SIG-M5 treated with dmso at 0.1 percent for 504 hours (cell line): ENCODE results near the gene TAGLN3.

Experiments
- DNase-seq: peaks from one replicate; lab custom pipeline; 2025; ENCODE audit not compliant: unreplicated experiment; lab: John Stamatoyannopoulos, UW

Gene TAGLN3

DNA sequence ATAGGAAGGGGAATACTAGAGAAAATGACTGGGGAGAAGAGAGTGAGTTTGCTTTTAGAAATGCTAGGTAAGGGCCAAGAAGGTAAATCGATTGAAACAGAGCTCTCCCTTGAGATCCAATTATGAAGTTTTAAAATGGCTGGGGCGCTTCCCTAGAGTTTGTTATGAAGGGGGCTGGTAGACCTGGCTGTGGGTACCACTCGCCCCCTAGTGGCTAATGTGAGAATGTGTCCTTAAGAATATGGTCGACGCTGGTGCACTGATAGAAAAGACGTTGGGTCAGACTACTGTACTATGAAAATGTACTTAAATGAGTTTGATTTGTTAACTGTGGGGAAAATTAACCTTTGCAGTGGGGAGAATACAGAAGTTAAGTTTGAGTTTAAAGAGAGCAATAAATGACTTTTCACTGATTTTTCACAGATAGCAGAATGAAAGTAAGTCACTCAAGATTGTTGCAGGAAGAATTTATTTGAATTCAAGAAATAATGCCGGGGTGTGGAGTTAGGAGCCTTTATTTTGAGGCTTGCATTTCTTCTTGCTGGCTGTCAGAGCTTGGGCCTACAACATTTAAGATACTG lies 45.0 kb downstream of the TAGLN3 start:
- peak; percentile 84 for DNase-seq

DNA sequence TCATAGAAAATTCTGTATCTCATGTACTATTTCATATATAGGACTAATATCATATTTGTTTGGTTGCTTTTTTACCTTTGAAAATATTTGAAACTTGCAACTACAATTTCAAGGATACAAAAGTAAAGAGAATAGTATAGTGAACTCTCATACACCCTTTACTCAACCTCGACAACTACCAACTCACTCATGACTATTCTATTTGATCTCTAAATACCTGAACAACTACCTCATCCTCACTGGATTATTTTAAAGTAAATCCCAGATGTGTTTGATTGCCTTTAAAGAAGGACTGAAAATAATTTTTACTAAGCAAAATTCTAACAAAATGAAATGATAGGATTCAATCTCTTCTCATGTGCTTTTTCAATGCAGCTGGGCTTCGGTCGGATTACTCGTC lies 47.9 kb downstream of the TAGLN3 start:
- DNase-seq = no peak

- DNase-seq = no peak
These were observed 48.5 kb downstream of the TAGLN3 start for GRCh38 chr3:112047264-112047663.

- no peak for DNase-seq
These were observed 50.2 kb downstream of the TAGLN3 start for GRCh38 chr3:112048911-112049310.

GRCh38 chr3:112053229-112053628 lies 54.5 kb downstream of the TAGLN3 start:
- no peak for DNase-seq

DNA sequence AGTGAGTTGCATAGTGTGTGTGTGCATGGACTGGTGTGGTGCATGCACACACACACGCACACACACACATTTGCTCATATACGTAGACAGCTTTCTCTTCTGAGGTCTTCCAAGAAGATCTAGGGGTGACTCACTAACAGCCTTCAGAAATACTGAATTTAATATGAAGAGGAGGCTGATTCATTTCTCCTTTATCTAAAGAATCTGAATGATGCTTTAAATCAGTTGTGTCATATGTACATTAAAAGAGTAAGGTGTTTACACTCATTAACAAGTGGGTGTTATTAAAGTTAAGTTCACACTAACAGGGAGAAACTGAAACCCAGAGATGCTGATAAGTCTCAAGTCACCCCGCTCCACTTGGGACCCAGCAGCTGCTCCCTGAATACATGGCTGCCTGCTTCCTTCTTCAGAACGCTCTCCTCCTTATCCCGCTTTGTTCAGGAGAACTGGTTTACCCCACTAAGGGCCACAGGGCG lies 57.8 kb downstream of the TAGLN3 start:
- DNase-seq = no peak

- no peak for DNase-seq
These were observed 60.8 kb downstream of the TAGLN3 start for GRCh38 chr3:112059497-112059896.

GRCh38 chr3:112061152-112061551 lies 62.4 kb downstream of the TAGLN3 start:
- DNase-seq = no peak
